MCF 10A (cell line): Measurements from ENCODE around the gene QSER1. TPM values are rescaled to one million over a fixed set of nuclear protein-coding genes. Genes with fewer than 3 reads are reported as not detected.
"Not testable (repeated sequence)": the region's sequence is repeated elsewhere in the genome, so short reads cannot be mapped to it uniquely, and the experiment has no call there.

Experiments
- BruUV-seq: library from RNA; stranded (reverse); fragments of 400-500 nt; replicated peaks from 2 replicates; lab custom pipeline; 2021; lab: Mats Ljungman, UMichigan
- CTCF ChIA-PET: fragments of 300-600 bp; sonication (Branson Sonifier 250); formaldehyde crosslinking; extraction: SDS; loops from one replicate; lab custom pipeline; 2021; ENCODE audit warnings: antibody characterized with exemption, inconsistent platforms; lab: Yijun Ruan, JAX
- POLR2A ChIA-PET: fragments of 300-600, 350-650 bp; sonication (Branson Sonifier 250); formaldehyde crosslinking; extraction: SDS; loops from one replicate; lab custom pipeline; 2020; ENCODE audit warnings: antibody characterized with exemption, inconsistent platforms; lab: Yijun Ruan, JAX
- DNase-seq: peaks from one replicate; pipeline ENCODE4 v3.0.0-alpha.2; 2018; ENCODE audit not compliant: unreplicated experiment
- H3K27ac Mint-ChIP-seq: one replicate; pipeline ENCODE4 v1.8.0; 2022; ENCODE audit warnings: mild to moderate bottlenecking, low read depth, mixed read lengths; ENCODE audit not compliant: unreplicated experiment
- H3K27me3 Mint-ChIP-seq: one replicate; pipeline ENCODE4 v1.8.0; 2022; ENCODE audit warnings: mixed read lengths; ENCODE audit not compliant: insufficient read depth, unreplicated experiment
- H3K36me3 Mint-ChIP-seq: one replicate; pipeline ENCODE4 v1.8.0; 2022; ENCODE audit warnings: mild to moderate bottlenecking, moderate library complexity, mixed read lengths; ENCODE audit not compliant: insufficient read depth, unreplicated experiment
- H3K4me1 Mint-ChIP-seq: one replicate; pipeline ENCODE4 v1.8.0; 2022; ENCODE audit warnings: mixed read lengths; ENCODE audit not compliant: insufficient read depth, unreplicated experiment
- H3K4me3 Mint-ChIP-seq: one replicate; pipeline ENCODE4 v1.8.0; 2022; ENCODE audit warnings: mild to moderate bottlenecking, moderate library complexity, mixed read lengths; ENCODE audit not compliant: unreplicated experiment
- H3K9me3 Mint-ChIP-seq: one replicate; pipeline ENCODE4 v1.8.0; 2022; ENCODE audit warnings: mixed read lengths; ENCODE audit not compliant: unreplicated experiment
- intact Hi-C: fragments of 100-400 bp; cut with micrococcal nuclease; formaldehyde crosslinking; loops from 2 replicates; pipeline ENCODE4 v1.14.1; 2022
- total RNA-seq: library from RNA; stranded (reverse); gene quantifications from 2 replicates; pipeline ENCODE4 v1.2.3, GENCODE V29; 2022
- TF ChIP-seq, protein P1 (sequence below): fragments of 200-600 bp; IDR thresholded peaks from one replicate; pipeline ENCODE4 v1.8.0; 2022; ENCODE audit warnings: antibody characterized with exemption, mild to moderate bottlenecking; ENCODE audit not compliant: unreplicated experiment

QSER1 gene
- total RNA-seq, 1 experiment from 2014 or later: 39.3 TPM

DNA sequence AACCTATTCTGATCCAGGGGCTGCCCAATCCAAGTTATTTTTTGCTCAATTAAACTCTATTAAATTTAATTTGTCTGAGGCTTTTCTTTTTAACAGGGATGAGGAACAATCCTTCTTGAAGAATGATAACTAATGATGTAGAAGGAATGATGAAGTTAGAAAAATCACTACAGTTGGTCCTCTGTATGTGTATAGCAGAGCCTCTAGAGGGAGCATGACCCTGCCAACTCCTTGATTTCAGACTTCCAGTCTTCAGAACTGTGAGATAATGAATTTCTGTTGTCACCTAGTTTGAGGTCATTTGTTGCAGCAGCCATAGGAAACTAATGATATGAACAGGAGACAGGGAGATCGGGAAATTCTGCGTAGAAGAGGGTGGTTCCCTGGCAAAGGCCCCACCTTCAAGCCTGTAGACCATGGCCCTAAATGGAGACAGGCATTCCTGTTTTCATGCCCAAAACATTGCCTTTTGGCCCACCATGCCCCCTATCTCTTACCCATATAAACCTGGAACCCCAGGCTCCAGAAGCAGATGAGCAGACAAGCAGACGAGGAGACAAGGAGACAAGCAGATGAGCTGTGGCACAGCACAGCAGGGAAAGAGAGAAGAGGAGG lies 7.7 kb upstream of the QSER1 start:
- BruUV-seq: no TSS peak
- Mint-ChIP-seq H3K9me3 (no peaks in the 10 kb centered on the region), H3K4me1 (peaks cover 7% of the 10 kb centered on the region), H3K27me3 (no peaks in the 10 kb centered on the region), H3K36me3 (peaks cover 5% of the 10 kb centered on the region), H3K27ac (no peak overlapping the region), H3K4me3 (no peak overlapping the region)
- ChIA-PET POLR2A (interaction anchor here (0.6 kb wide), 1 partner anchor 46 kb away, joined by 8 read pairs; no protein-coding TSS in a partner anchor), CTCF (interaction anchor here (0.6 to 1.9 kb wide), 10 partner anchors 8 to 140 kb away, joined by 3 to 9 read pairs (median 3); partner anchors contain the start of gene QSER1)
- intact Hi-C loops: no loop called here
- peak; percentile 26 for DNase-seq
- TF ChIP-seq, protein P1, sequence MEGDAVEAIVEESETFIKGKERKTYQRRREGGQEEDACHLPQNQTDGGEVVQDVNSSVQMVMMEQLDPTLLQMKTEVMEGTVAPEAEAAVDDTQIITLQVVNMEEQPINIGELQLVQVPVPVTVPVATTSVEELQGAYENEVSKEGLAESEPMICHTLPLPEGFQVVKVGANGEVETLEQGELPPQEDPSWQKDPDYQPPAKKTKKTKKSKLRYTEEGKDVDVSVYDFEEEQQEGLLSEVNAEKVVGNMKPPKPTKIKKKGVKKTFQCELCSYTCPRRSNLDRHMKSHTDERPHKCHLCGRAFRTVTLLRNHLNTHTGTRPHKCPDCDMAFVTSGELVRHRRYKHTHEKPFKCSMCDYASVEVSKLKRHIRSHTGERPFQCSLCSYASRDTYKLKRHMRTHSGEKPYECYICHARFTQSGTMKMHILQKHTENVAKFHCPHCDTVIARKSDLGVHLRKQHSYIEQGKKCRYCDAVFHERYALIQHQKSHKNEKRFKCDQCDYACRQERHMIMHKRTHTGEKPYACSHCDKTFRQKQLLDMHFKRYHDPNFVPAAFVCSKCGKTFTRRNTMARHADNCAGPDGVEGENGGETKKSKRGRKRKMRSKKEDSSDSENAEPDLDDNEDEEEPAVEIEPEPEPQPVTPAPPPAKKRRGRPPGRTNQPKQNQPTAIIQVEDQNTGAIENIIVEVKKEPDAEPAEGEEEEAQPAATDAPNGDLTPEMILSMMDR: peak; percentile 47

DNA sequence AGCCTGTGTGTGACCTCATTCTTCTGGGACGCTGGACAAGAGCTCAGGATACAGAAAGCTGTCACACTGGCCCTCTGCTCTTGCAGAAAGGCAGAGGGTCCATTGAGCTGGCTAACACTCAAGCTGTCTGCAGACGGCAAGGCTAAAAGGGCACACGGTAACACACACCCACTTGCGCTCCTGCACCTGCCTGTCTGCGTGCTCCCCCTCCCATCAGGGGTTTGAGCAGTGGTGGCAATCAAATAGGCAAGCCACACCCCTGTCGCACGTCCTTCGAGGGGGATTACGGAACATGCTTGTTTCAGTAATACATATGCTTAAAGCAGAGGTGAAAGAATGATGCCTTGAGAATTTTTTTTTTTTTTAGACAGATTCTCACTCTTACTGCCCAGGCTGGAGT lies 7.1 kb upstream of the QSER1 start:
- intact Hi-C loops: no loop called here
- Mint-ChIP-seq H3K27ac (no peak overlapping the region), H3K4me1 (peaks cover 7% of the 10 kb centered on the region), H3K36me3 (peaks cover 5% of the 10 kb centered on the region), H3K4me3 (no peak overlapping the region), H3K27me3 (no peaks in the 10 kb centered on the region), H3K9me3 (no peaks in the 10 kb centered on the region)
- POLR2A ChIA-PET: interaction anchor here (0.6 to 0.8 kb wide), 2 partner anchors 47 to 154 kb away, joined by 3 to 8 read pairs; partner anchors contain the start of gene TCP11L1
- BruUV-seq: no TSS peak
- no peak for DNase-seq
- CTCF ChIA-PET: interaction anchor here (0.6 to 1.7 kb wide), 13 partner anchors 9 to 1812 kb away, joined by 3 to 5 read pairs (median 3); no protein-coding TSS in a partner anchor
- TF ChIP-seq, protein P1: no peak

DNA sequence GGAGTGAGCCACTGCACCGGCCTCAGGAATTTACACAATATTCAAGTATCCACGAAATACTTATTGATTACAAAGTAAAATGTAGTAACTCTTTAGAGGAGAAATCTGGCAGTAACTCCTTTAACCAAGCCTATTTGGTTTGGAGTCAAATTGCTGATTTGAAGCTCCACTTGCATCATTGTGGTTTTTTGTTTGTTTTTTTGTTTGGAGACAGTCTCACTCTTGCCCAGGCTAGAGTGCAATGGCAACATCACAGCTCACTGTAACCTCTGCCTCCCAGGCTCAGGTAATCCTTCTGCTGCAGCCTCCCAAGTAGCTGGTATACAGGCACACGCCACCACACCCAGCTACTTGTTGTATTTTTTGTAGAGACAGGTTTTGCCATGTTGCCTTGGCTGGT lies 6.4 kb upstream of the QSER1 start:
- intact Hi-C loops: no loop called here
- POLR2A ChIA-PET: interaction anchor here (0.8 kb wide), 1 partner anchor 153 kb away, joined by 3 read pairs; the partner anchor contains the start of gene TCP11L1
- TF ChIP-seq, protein P1: no peak

DNA sequence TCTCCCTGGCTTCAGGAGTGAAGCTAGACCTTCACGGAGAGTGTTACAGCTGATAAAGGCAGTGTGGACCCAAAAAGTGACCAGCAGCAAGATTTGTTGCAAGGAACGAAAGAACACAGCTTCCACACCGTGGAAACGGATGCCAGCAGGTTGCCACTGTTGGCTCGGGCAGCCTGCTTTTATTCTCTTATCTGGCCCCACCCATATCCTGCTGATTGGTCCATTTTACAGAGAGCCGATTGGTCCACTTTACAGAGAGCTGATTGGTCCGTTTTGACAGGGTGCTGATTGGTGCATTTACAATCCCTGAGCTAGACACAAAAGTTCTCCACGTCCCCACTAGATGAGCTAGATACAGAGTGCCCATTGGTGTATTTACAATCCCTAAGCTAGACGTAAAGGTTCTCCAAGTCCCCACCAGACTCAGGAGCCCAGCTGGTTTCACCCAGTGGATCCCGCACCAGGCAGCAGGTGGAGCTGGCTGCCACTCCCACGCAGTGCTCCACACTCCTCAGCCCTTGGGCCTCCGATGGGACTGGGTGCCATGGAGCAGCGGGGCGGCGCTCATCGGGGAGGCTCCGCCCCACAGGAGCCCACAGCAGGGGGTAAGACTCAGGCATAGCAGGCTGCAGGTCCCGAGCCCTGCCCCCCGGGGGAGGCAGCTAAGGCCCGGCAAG lies 4.8 kb upstream of the QSER1 start:
- H3K9me3 Mint-ChIP-seq, H3K4me3 Mint-ChIP-seq, DNase-seq, H3K27ac Mint-ChIP-seq, BruUV-seq, H3K4me1 Mint-ChIP-seq, H3K27me3 Mint-ChIP-seq, intact Hi-C loops: not testable (repeated sequence)
- H3K36me3 Mint-ChIP-seq: peaks cover 13% of the 10 kb centered on the region
- ChIA-PET CTCF (interaction anchor here (0.6 to 1.3 kb wide), 6 partner anchors 8 to 506 kb away, joined by 3 read pairs; no protein-coding TSS in a partner anchor), POLR2A (interaction anchor here (1.0 kb wide), 1 partner anchor 10 kb away, joined by 3 read pairs; no protein-coding TSS in a partner anchor)

More for the DNA sequence above, 6.4 kb upstream of the QSER1 start:
- Mint-ChIP-seq H3K36me3 (peaks cover 5% of the 10 kb centered on the region), H3K4me3 (no peak overlapping the region), H3K4me1 (peaks cover 3% of the 10 kb centered on the region), H3K27me3 (no peaks in the 10 kb centered on the region), H3K9me3 (no peaks in the 10 kb centered on the region), H3K27ac (no peak overlapping the region)
- DNase-seq: peak; percentile 3
- CTCF ChIA-PET: interaction anchor here (0.6 to 1.7 kb wide), 10 partner anchors 9 to 1813 kb away, joined by 3 to 5 read pairs (median 4); no protein-coding TSS in a partner anchor
- BruUV-seq: no TSS peak

DNA sequence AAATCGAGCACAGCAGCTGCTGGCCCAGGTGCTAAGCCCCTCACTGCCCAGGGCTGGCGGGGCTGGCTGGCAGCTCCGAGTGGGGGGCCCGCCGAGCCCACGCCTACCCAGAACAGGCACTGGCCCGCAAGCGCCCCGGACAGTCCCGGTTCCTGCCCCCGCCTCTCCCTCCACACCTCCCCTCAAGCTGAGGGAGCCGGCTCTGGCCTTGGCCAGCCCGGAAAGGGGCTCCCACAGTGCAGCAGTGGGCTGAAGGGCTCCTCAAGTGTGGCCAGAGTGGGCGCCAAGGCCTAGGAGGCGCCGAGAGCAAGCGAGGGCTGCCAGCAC lies 4.3 kb upstream of the QSER1 start:
- H3K9me3 Mint-ChIP-seq, H3K4me3 Mint-ChIP-seq, H3K27ac Mint-ChIP-seq, intact Hi-C loops, H3K27me3 Mint-ChIP-seq, BruUV-seq, DNase-seq, H3K4me1 Mint-ChIP-seq, POLR2A ChIA-PET: not testable (repeated sequence)
- H3K36me3 Mint-ChIP-seq: peaks cover 13% of the 10 kb centered on the region
- CTCF ChIA-PET: interaction anchor here (0.6 to 2.1 kb wide), 4 partner anchors 8 to 506 kb away, joined by 3 to 7 read pairs (median 3); no protein-coding TSS in a partner anchor
